OCI-LY7 (cell line): Measurements from ENCODE around the gene NOL3. TPM values are rescaled to one million over a fixed set of nuclear protein-coding genes. Genes with fewer than 3 reads are reported as not detected.
A peak's percentile ranks its signal among the peaks of the same experiment; 100 is the strongest.

Source experiments
- BruUV-seq: library from RNA; stranded (reverse); fragments of 400-500 nt; replicated peaks from 2 replicates; lab custom pipeline; 2021; lab: Mats Ljungman, UMichigan
- CTCF ChIA-PET: fragments of 300-600 bp; sonication (Branson Sonifier 250); formaldehyde crosslinking; loops from one replicate; lab custom pipeline; 2022; ENCODE audit warnings: antibody characterized with exemption; ENCODE audit not compliant: unreplicated experiment; lab: Charles Lee
- POLR2A ChIA-PET: fragments of 300-600 bp; sonication (Branson Sonifier 250); formaldehyde crosslinking; loops from one replicate; lab custom pipeline; 2022; ENCODE audit warnings: antibody characterized with exemption; lab: Charles Lee
- DNase-seq: peaks from one replicate; pipeline ENCODE4 v3.0.0-alpha.2; 2015; ENCODE audit warnings: low spot score
- H2AFZ ChIP-seq: fragments of 200-600 bp; sonication (generic), shearing (Covaris generic); 2 replicates; pipeline ENCODE4 v1.6.1; 2014; ENCODE audit warnings: mild to moderate bottlenecking, antibody characterized with exemption, low read length, moderate library complexity
- H3K27ac ChIP-seq: fragments of 200-600 bp; sonication (generic); 2 replicates; pipeline ENCODE4 v1.5.1; 2014; ENCODE audit warnings: mixed run types, low read depth, mild to moderate bottlenecking, moderate library complexity, low read length, inconsistent platforms; ENCODE audit not compliant: poor library complexity, severe bottlenecking
- H3K36me3 ChIP-seq: fragments of 200-600 bp; sonication (generic); 2 replicates; pipeline ENCODE4 v1.6.1; 2014; ENCODE audit warnings: mild to moderate bottlenecking, antibody characterized with exemption, low read length, moderate library complexity, mixed read lengths; ENCODE audit not compliant: insufficient read depth
- H3K4me1 ChIP-seq: fragments of 200-600 bp; sonication (generic); 2 replicates; pipeline ENCODE4 v1.5.1; 2014; ENCODE audit warnings: mild to moderate bottlenecking, low read length; ENCODE audit not compliant: insufficient read depth, poor library complexity, severe bottlenecking
- H3K4me2 ChIP-seq: fragments of 200-600 bp; sonication (generic); 2 replicates; pipeline ENCODE4 v1.6.1; 2014; ENCODE audit warnings: mild to moderate bottlenecking, low read length
- H3K4me3 ChIP-seq: fragments of 200-600 bp; sonication (generic); 2 replicates; pipeline ENCODE4 v1.5.1; 2014; ENCODE audit warnings: mild to moderate bottlenecking, low read depth, low read length; ENCODE audit not compliant: poor library complexity, severe bottlenecking
- H3K79me2 ChIP-seq: fragments of 200-600 bp; sonication (generic); 2 replicates; pipeline ENCODE4 v1.6.1; 2016; ENCODE audit warnings: low read depth, mild to moderate bottlenecking, low read length, moderate library complexity, mixed read lengths; ENCODE audit not compliant: insufficient read depth
- H3K9me2 ChIP-seq: fragments of 200-600 bp; sonication (generic); 2 replicates; pipeline ENCODE4 v1.6.1; 2016; ENCODE audit warnings: mild to moderate bottlenecking, low read length, mixed read lengths; ENCODE audit not compliant: insufficient read depth
- H3K9me3 ChIP-seq: fragments of 200-600 bp; sonication (generic); 2 replicates; pipeline ENCODE4 v1.6.1; 2014; ENCODE audit warnings: mild to moderate bottlenecking, mixed run types, low read length, mixed read lengths
- H4K20me1 ChIP-seq: fragments of 200-600 bp; sonication (generic); 2 replicates; pipeline ENCODE4 v1.6.1; 2014; ENCODE audit warnings: mild to moderate bottlenecking, antibody characterized with exemption, low read length, moderate library complexity, mixed read lengths; ENCODE audit not compliant: insufficient read depth
- CTCF ChIP-seq: fragments of 200-600 bp; sonication (generic); conservative IDR thresholded peaks from 2 replicates; pipeline ENCODE4 v1.5.1; 2014; ENCODE audit warnings: mild to moderate bottlenecking, antibody characterized with exemption, low read length, moderate library complexity, mixed read lengths
- EZH2phosphoT487 ChIP-seq: fragments of 200-600 bp; sonication (generic); IDR thresholded peaks from 2 replicates; pipeline ENCODE4 v1.6.1; 2018; ENCODE audit warnings: low read depth, borderline replicate concordance, mild to moderate bottlenecking, mixed run types, antibody characterized with exemption, low read length, moderate library complexity, mixed read lengths
- intact Hi-C: fragments of 100-400 bp; cut with micrococcal nuclease; formaldehyde crosslinking; loops from one replicate; pipeline ENCODE4 v1.10.0; 2022; ENCODE audit not compliant: unreplicated experiment
- total RNA-seq, 2 experiments: library from RNA; depleted of rRNA in 1 of 2; stranded (reverse); fragments of >200 nt in 1 of 2; shearing (Covaris generic) in 1 of 2; gene quantifications; 2 replicates each; pipeline ENCODE4 v1.2.3, GENCODE V29; 2014 to 2022

Gene NOL3
- total RNA-seq, 2 experiments from 2014 or later: 2.2 to 4.4 TPM

- peaks cover 6% of the 10 kb centered on the region for H3K4me1 ChIP-seq
- BruUV-seq: no TSS peak
- ChIA-PET CTCF (interaction anchor here (0.6 kb wide), 1 partner anchor 63 kb away, joined by 3 read pairs; no protein-coding TSS in a partner anchor), POLR2A (no interaction called here)
- H4K20me1 ChIP-seq: no peaks in the 10 kb centered on the region
- TF ChIP-seq CTCF (no peak), EZH2phosphoT487 (no peak)
- no peak overlapping the region for H2AFZ ChIP-seq
- H3K27ac ChIP-seq: no peak overlapping the region
- intact Hi-C loops: no loop called here
- H3K9me2 ChIP-seq: no peaks in the 10 kb centered on the region
- H3K4me3 ChIP-seq: no peak overlapping the region
- no peaks in the 10 kb centered on the region for H3K9me3 ChIP-seq
- H3K4me2 ChIP-seq: no peak overlapping the region
- no peaks in the 10 kb centered on the region for H3K79me2 ChIP-seq
- DNase-seq: no peak
- H3K36me3 ChIP-seq: no peaks in the 10 kb centered on the region
Observed at GRCh38 chr16:67163999-67164558, 6.3 kb upstream of the NOL3 start.

GRCh38 chr16:67164599-67165061, 5.7 kb upstream of the NOL3 start, which contains the start of gene HSF4:
TSS of gene HSF4 (plus strand) at chr16:67164745. CDS start at chr16:67164812, 67 bp downstream.
- no TSS peak for BruUV-seq
- Histone ChIP-seq H4K20me1 (no peaks in the 10 kb centered on the region), H3K4me2 (peak within 1 kb of the TSS; percentile 27; the same call in 1 of the 2 replicates), H3K27ac (no peak within 1 kb of the TSS), H3K36me3 (no peaks in the 10 kb centered on the region), H3K4me1 (peaks cover 4% of the 10 kb centered on the region), H3K9me2 (no peaks in the 10 kb centered on the region), H2AFZ (no peak within 1 kb of the TSS), H3K4me3 (no peak within 1 kb of the TSS), H3K79me2 (no peaks in the 10 kb centered on the region), H3K9me3 (no peaks in the 10 kb centered on the region)
- ChIA-PET POLR2A (no interaction called here), CTCF (no interaction called here)
- intact Hi-C loops: no loop called here
- DNase-seq: no peak
- TF ChIP-seq EZH2phosphoT487 (no peak), CTCF (no peak)
